ENCODE measurements around the gene IL1R2. TPM values are rescaled to one million over a fixed set of nuclear protein-coding genes. Genes with fewer than 3 reads are reported as not detected.

IL1R2 gene
- total and polyA plus RNA-seq, 2 of the 13 experiments (the other 11 are each of a cell fraction or from before 2014, with no cell fraction given) = 3.6 to 7.3 TPM

- TF ChIP-seq, protein P1, sequence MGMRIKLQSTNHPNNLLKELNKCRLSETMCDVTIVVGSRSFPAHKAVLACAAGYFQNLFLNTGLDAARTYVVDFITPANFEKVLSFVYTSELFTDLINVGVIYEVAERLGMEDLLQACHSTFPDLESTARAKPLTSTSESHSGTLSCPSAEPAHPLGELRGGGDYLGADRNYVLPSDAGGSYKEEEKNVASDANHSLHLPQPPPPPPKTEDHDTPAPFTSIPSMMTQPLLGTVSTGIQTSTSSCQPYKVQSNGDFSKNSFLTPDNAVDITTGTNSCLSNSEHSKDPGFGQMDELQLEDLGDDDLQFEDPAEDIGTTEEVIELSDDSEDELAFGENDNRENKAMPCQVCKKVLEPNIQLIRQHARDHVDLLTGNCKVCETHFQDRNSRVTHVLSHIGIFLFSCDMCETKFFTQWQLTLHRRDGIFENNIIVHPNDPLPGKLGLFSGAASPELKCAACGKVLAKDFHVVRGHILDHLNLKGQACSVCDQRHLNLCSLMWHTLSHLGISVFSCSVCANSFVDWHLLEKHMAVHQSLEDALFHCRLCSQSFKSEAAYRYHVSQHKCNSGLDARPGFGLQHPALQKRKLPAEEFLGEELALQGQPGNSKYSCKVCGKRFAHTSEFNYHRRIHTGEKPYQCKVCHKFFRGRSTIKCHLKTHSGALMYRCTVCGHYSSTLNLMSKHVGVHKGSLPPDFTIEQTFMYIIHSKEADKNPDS (CRISPR knock-in tag; IDR thresholded peaks at IDR 0.05) = 0 out of 2 replicates have a peak, but pooled peaks have one; percentile 59
- TF ChIP-seq ARHGAP35 (CRISPR knock-in tag; IDR thresholded peaks at IDR 0.05; ENCODE audit: borderline replicate concordance) = 0 out of 2 replicates have a peak, but pooled peaks have one; percentile 30
- TF ChIP-seq, protein P2, sequence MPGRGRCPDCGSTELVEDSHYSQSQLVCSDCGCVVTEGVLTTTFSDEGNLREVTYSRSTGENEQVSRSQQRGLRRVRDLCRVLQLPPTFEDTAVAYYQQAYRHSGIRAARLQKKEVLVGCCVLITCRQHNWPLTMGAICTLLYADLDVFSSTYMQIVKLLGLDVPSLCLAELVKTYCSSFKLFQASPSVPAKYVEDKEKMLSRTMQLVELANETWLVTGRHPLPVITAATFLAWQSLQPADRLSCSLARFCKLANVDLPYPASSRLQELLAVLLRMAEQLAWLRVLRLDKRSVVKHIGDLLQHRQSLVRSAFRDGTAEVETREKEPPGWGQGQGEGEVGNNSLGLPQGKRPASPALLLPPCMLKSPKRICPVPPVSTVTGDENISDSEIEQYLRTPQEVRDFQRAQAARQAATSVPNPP (CRISPR knock-in tag; IDR thresholded peaks at IDR 0.05) = no peak
- TF ChIP-seq, protein P3, sequence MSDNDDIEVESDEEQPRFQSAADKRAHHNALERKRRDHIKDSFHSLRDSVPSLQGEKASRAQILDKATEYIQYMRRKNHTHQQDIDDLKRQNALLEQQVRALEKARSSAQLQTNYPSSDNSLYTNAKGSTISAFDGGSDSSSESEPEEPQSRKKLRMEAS (IDR thresholded peaks at IDR 0.05) = peak; percentile 84
- 0 out of 2 replicates have a peak, but pooled peaks have one; percentile 21 for TF ChIP-seq HMG20B (CRISPR knock-in tag; conservative IDR thresholded peaks at IDR 0.05)
- TF ChIP-seq, protein P4, sequence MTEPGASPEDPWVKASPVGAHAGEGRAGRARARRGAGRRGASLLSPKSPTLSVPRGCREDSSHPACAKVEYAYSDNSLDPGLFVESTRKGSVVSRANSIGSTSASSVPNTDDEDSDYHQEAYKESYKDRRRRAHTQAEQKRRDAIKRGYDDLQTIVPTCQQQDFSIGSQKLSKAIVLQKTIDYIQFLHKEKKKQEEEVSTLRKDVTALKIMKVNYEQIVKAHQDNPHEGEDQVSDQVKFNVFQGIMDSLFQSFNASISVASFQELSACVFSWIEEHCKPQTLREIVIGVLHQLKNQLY (CRISPR knock-in tag; IDR thresholded peaks at IDR 0.05) = peak; percentile 67; the same call in 1 of the 2 replicates
- TF ChIP-seq RBFOX2 (IDR thresholded peaks at IDR 0.05; ENCODE audit: low read depth, low read length) = peak; percentile 58
- TF ChIP-seq ARNTL (CRISPR knock-in tag; IDR thresholded peaks at IDR 0.05) = 0 out of 2 replicates have a peak, but pooled peaks have one; percentile 32
- TF ChIP-seq RBM22 (optimal IDR thresholded peaks at IDR 0.05; ENCODE audit: low read length) = peak; percentile 32
- no peak for TF ChIP-seq SIN3B (IDR thresholded peaks at IDR 0.05; ENCODE audit: low read length)
- TF ChIP-seq XRCC5 (optimal IDR thresholded peaks at IDR 0.05; ENCODE audit: low read length) = no peak
- no peak for TF ChIP-seq ZNF546 (CRISPR knock-in tag; conservative IDR thresholded peaks at IDR 0.05)
- no peak for TF ChIP-seq ZNF34 (CRISPR knock-in tag; IDR thresholded peaks at IDR 0.05; ENCODE audit: borderline replicate concordance)
- peak; percentile 64 for TF ChIP-seq MED1 (CRISPR knock-in tag; IDR thresholded peaks at IDR 0.05)
- TF ChIP-seq CREM (IDR thresholded peaks at IDR 0.05) = peak; percentile 27; the same call in 1 of the 2 replicates
- TF ChIP-seq CREM (CRISPR knock-in tag; IDR thresholded peaks at IDR 0.05) = no peak
- TF ChIP-seq, protein P5, sequence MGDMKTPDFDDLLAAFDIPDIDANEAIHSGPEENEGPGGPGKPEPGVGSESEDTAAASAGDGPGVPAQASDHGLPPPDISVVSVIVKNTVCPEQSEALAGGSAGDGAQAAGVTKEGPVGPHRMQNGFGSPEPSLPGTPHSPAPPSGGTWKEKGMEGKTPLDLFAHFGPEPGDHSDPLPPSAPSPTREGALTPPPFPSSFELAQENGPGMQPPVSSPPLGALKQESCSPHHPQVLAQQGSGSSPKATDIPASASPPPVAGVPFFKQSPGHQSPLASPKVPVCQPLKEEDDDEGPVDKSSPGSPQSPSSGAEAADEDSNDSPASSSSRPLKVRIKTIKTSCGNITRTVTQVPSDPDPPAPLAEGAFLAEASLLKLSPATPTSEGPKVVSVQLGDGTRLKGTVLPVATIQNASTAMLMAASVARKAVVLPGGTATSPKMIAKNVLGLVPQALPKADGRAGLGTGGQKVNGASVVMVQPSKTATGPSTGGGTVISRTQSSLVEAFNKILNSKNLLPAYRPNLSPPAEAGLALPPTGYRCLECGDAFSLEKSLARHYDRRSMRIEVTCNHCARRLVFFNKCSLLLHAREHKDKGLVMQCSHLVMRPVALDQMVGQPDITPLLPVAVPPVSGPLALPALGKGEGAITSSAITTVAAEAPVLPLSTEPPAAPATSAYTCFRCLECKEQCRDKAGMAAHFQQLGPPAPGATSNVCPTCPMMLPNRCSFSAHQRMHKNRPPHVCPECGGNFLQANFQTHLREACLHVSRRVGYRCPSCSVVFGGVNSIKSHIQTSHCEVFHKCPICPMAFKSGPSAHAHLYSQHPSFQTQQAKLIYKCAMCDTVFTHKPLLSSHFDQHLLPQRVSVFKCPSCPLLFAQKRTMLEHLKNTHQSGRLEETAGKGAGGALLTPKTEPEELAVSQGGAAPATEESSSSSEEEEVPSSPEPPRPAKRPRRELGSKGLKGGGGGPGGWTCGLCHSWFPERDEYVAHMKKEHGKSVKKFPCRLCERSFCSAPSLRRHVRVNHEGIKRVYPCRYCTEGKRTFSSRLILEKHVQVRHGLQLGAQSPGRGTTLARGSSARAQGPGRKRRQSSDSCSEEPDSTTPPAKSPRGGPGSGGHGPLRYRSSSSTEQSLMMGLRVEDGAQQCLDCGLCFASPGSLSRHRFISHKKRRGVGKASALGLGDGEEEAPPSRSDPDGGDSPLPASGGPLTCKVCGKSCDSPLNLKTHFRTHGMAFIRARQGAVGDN (CRISPR knock-in tag; IDR thresholded peaks at IDR 0.05) = peak; percentile 94
- peak; percentile 26; the same call in 1 of the 2 replicates for TF ChIP-seq ZSCAN20 (CRISPR knock-in tag; IDR thresholded peaks at IDR 0.05; ENCODE audit: borderline replicate concordance)
- peak; percentile 80 for TF ChIP-seq AGO2 (optimal IDR thresholded peaks at IDR 0.05; ENCODE audit: low read depth, low read length)
- TF ChIP-seq TFDP1 (CRISPR knock-in tag; IDR thresholded peaks at IDR 0.05; ENCODE audit: borderline replicate concordance) = peak; percentile 58; the same call in 1 of the 2 replicates
Observed at GRCh38 chr2:102034683-102035548, 43.2 kb downstream of the IL1R2 start (continued).
